DOHH2 (cell line): ENCODE data around the gene KCNQ1OT1.

Experiments used
- H3F3A ChIP-seq: fragments of 200-600 bp; sonication (generic), shearing (Covaris generic); 2 replicates; pipeline ENCODE4 v1.6.0; 2016; ENCODE audit warnings: antibody characterized with exemption, mild to moderate bottlenecking; ENCODE audit not compliant: control insufficient read depth, insufficient read depth
- H3K27ac ChIP-seq: fragments of 200-600 bp; sonication (generic); 2 replicates; pipeline ENCODE4 v1.5.1; 2014; ENCODE audit warnings: low read depth, mild to moderate bottlenecking, low read length, moderate library complexity
- H3K27me3 ChIP-seq: fragments of 200-600 bp; sonication (generic); 2 replicates; pipeline ENCODE4 v1.6.1; 2014; ENCODE audit warnings: mild to moderate bottlenecking, low read length, mixed read lengths; ENCODE audit not compliant: control insufficient read depth
- H3K36me3 ChIP-seq: fragments of 200-600 bp; sonication (generic); 2 replicates; pipeline ENCODE4 v1.6.1; 2014; ENCODE audit warnings: mild to moderate bottlenecking, low read length, moderate library complexity, mixed read lengths; ENCODE audit not compliant: control insufficient read depth
- H3K4me1 ChIP-seq: fragments of 200-600 bp; sonication (generic); 2 replicates; pipeline ENCODE4 v1.6.1; 2014; ENCODE audit warnings: mild to moderate bottlenecking, low read length, mixed read lengths; ENCODE audit not compliant: control insufficient read depth
- H3K4me2 ChIP-seq: fragments of 200-600 bp; sonication (generic); 2 replicates; pipeline ENCODE4 v1.6.0; 2014; ENCODE audit warnings: mild to moderate bottlenecking, low read length, moderate library complexity
- H3K4me3 ChIP-seq: fragments of 200-600 bp; sonication (generic); 2 replicates; pipeline ENCODE4 v1.5.1; 2014; ENCODE audit warnings: mild to moderate bottlenecking, low read length, mixed read lengths
- H3K79me2 ChIP-seq: fragments of 200-600 bp; sonication (generic); 2 replicates; pipeline ENCODE4 v1.6.1; 2014; ENCODE audit warnings: mild to moderate bottlenecking, low read length, mixed read lengths; ENCODE audit not compliant: control insufficient read depth
- H3K9me2 ChIP-seq: fragments of 200-600 bp; sonication (generic); replicated peaks from 2 replicates; pipeline ENCODE4 v1.6.1; 2014; ENCODE audit warnings: mild to moderate bottlenecking, low read length, mixed read lengths; ENCODE audit not compliant: control insufficient read depth
- H3K9me3 ChIP-seq: fragments of 200-600 bp; sonication (generic); 2 replicates; pipeline ENCODE4 v1.6.1; 2014; ENCODE audit warnings: antibody characterized with exemption, low read length, mixed read lengths; ENCODE audit not compliant: control insufficient read depth, insufficient read depth
- H4K20me1 ChIP-seq: fragments of 200-600 bp; sonication (generic); 2 replicates; pipeline ENCODE4 v1.6.0; 2014; ENCODE audit warnings: low read depth, mild to moderate bottlenecking, antibody characterized with exemption, low read length, moderate library complexity; ENCODE audit not compliant: control insufficient read depth, insufficient read depth
- CTCF ChIP-seq: fragments of 200-600 bp; sonication (generic); IDR thresholded peaks from one replicate; pipeline ENCODE4 v1.5.1; 2014; ENCODE audit warnings: antibody characterized with exemption, mild to moderate bottlenecking, low read depth, low read length; ENCODE audit not compliant: poor library complexity, severe bottlenecking
- EZH2phosphoT487 ChIP-seq: fragments of 200-600 bp; sonication (generic); IDR thresholded peaks from 2 replicates; pipeline ENCODE4 v1.6.1; 2017; ENCODE audit warnings: borderline replicate concordance, mild to moderate bottlenecking, antibody characterized with exemption, low read length, moderate library complexity, mixed read lengths

Gene KCNQ1OT1

GRCh38 chr11:2698386-2699184 lies 1.2 kb downstream of the KCNQ1OT1 start:
- H3K9me2 ChIP-seq = no peaks in the 10 kb centered on the region
- H3K27ac ChIP-seq = no peak overlapping the region
- no peaks in the 10 kb centered on the region for H3K9me3 ChIP-seq
- peak overlapping the region; percentile 83 for H3K4me3 ChIP-seq
- peak overlapping the region; percentile 63 for H3K4me2 ChIP-seq
- H3K4me1 ChIP-seq = peaks cover 62% of the 10 kb centered on the region
- H3F3A ChIP-seq = no peaks in the 10 kb centered on the region
- no peaks in the 10 kb centered on the region; the same call in 1 of the 2 replicates for H3K36me3 ChIP-seq
- peaks cover 7% of the 10 kb centered on the region; the same call in 1 of the 2 replicates for H4K20me1 ChIP-seq
- peaks cover 60% of the 10 kb centered on the region for H3K79me2 ChIP-seq
- no peak for TF ChIP-seq EZH2phosphoT487
- TF ChIP-seq CTCF = no peak
- no peaks in the 10 kb centered on the region for H3K27me3 ChIP-seq

GRCh38 chr11:2697866-2698265 lies 1.9 kb downstream of the KCNQ1OT1 start:
- peak overlapping the region; percentile 63 for H3K4me2 ChIP-seq
- H3K4me1 ChIP-seq = peaks cover 55% of the 10 kb centered on the region
- H3K9me3 ChIP-seq = no peaks in the 10 kb centered on the region
- H3K36me3 ChIP-seq = no peaks in the 10 kb centered on the region; the same call in 1 of the 2 replicates
- peak overlapping the region; percentile 83 for H3K4me3 ChIP-seq
- H3K79me2 ChIP-seq = peaks cover 68% of the 10 kb centered on the region
- TF ChIP-seq EZH2phosphoT487 (no peak), CTCF (no peak)
- peaks cover 7% of the 10 kb centered on the region; the same call in 1 of the 2 replicates for H4K20me1 ChIP-seq
- H3K27ac ChIP-seq = no peak overlapping the region
- no peaks in the 10 kb centered on the region for H3F3A ChIP-seq
- H3K9me2 ChIP-seq = no peaks in the 10 kb centered on the region
- no peaks in the 10 kb centered on the region for H3K27me3 ChIP-seq

- peaks cover 81% of the 10 kb centered on the region for H3K79me2 ChIP-seq
- no peak for TF ChIP-seq CTCF
- no peak for TF ChIP-seq EZH2phosphoT487
- no peaks in the 10 kb centered on the region for H3K9me2 ChIP-seq
- H3K9me3 ChIP-seq = no peaks in the 10 kb centered on the region
- H3K4me2 ChIP-seq = no peak overlapping the region
- H3K27me3 ChIP-seq = no peaks in the 10 kb centered on the region
- no peak overlapping the region for H3K4me3 ChIP-seq
- H4K20me1 ChIP-seq = peaks cover 7% of the 10 kb centered on the region; the same call in 1 of the 2 replicates
- peaks cover 49% of the 10 kb centered on the region for H3K4me1 ChIP-seq
- H3F3A ChIP-seq = no peaks in the 10 kb centered on the region
- H3K27ac ChIP-seq = no peak overlapping the region
- no peaks in the 10 kb centered on the region; the same call in 1 of the 2 replicates for H3K36me3 ChIP-seq
Observed at GRCh38 chr11:2696455-2696854, 3.3 kb downstream of the KCNQ1OT1 start.
